Measurements from ENCODE around the gene SOX5. TPM values are rescaled to one million over a fixed set of nuclear protein-coding genes. Genes with fewer than 3 reads are reported as not detected.

Gene SOX5
- total and polyA plus RNA-seq, 2 donors, result 0.64 to 2.0 TPM

GRCh38 chr12:23813206-23813605 is 136.3 kb downstream of the SOX5 start:
- H3K4me1 ChIP-seq (ENCODE audit: control insufficient read depth in 2 of 2, insufficient read depth in 2 of 2, low read length in 2 of 2), result no peaks in the 10 kb centered on the region
- DNase-seq (ENCODE audit: low read depth in 6 of 9, low spot score in 9 of 9), result no peak
- no peaks in the 10 kb centered on the region for H3K27me3 ChIP-seq (ENCODE audit: control insufficient read depth in 2 of 2, insufficient read depth in 1 of 2, low read length in 1 of 2)
- no peaks in the 10 kb centered on the region for H3K36me3 ChIP-seq (ENCODE audit: control insufficient read depth in 2 of 2, insufficient read depth in 2 of 2, low read length in 1 of 2)
- WGBS, result 93% methylated on average over 3 of the region's 3 CpGs
- no peak overlapping the region for H3K27ac ChIP-seq (ENCODE audit: low read depth in 1 of 2, low read length in 1 of 2)
- H3K4me3 ChIP-seq (ENCODE audit: low read length in 2 of 2), result no peak overlapping the region
- H3K9me3 ChIP-seq (ENCODE audit: control insufficient read depth in 2 of 2, insufficient read depth in 1 of 2, low read length in 1 of 2), result no peaks in the 10 kb centered on the region

- 57% methylated on average over 3 of the region's 3 CpGs for WGBS
- Histone ChIP-seq H3K27ac (ENCODE audit: low read depth in 1 of 2, low read length in 1 of 2) (no peak overlapping the region), H3K4me3 (ENCODE audit: low read length in 2 of 2) (no peak overlapping the region), H3K9me3 (ENCODE audit: control insufficient read depth in 2 of 2, insufficient read depth in 1 of 2, low read length in 1 of 2) (no peaks in the 10 kb centered on the region), H3K36me3 (ENCODE audit: control insufficient read depth in 2 of 2, insufficient read depth in 2 of 2, low read length in 1 of 2) (no peaks in the 10 kb centered on the region), H3K27me3 (ENCODE audit: control insufficient read depth in 2 of 2, insufficient read depth in 1 of 2, low read length in 1 of 2) (no peaks in the 10 kb centered on the region), H3K4me1 (ENCODE audit: control insufficient read depth in 2 of 2, insufficient read depth in 2 of 2, low read length in 2 of 2) (no peaks in the 10 kb centered on the region)
- DNase-seq (ENCODE audit: low read depth in 6 of 9, low spot score in 9 of 9), result no peak
Measured at GRCh38 chr12:23810329-23810902, 139.1 kb downstream of the SOX5 start.

- Histone ChIP-seq H3K27me3 (ENCODE audit: control insufficient read depth in 2 of 2, insufficient read depth in 1 of 2, low read length in 1 of 2) (no peaks in the 10 kb centered on the region), H3K27ac (ENCODE audit: low read depth in 1 of 2, low read length in 1 of 2) (no peak overlapping the region), H3K9me3 (ENCODE audit: control insufficient read depth in 2 of 2, insufficient read depth in 1 of 2, low read length in 1 of 2) (no peaks in the 10 kb centered on the region), H3K36me3 (ENCODE audit: control insufficient read depth in 2 of 2, insufficient read depth in 2 of 2, low read length in 1 of 2) (no peaks in the 10 kb centered on the region), H3K4me3 (ENCODE audit: low read length in 2 of 2) (no peak overlapping the region), H3K4me1 (ENCODE audit: control insufficient read depth in 2 of 2, insufficient read depth in 2 of 2, low read length in 2 of 2) (no peaks in the 10 kb centered on the region)
- no peak for DNase-seq (ENCODE audit: low read depth in 6 of 9, low spot score in 9 of 9)
- 81% methylated on average over 2 of the region's 2 CpGs for WGBS
Measured at GRCh38 chr12:23803540-23803939, 145.9 kb downstream of the SOX5 start.

GRCh38 chr12:23795494-23795893 is 154.0 kb downstream of the SOX5 start:
- H3K36me3 ChIP-seq (ENCODE audit: control insufficient read depth in 2 of 2, insufficient read depth in 2 of 2, low read length in 1 of 2), result no peaks in the 10 kb centered on the region
- peak in 4 of 9 donors; percentile 2 to 41 (median 4) for DNase-seq (ENCODE audit: low read depth in 6 of 9, low spot score in 9 of 9)
- 78% methylated on average over 3 of the region's 3 CpGs for WGBS

GRCh38 chr12:23781118-23781517 is 168.4 kb downstream of the SOX5 start:
- no peaks in the 10 kb centered on the region for H3K9me3 ChIP-seq (ENCODE audit: control insufficient read depth in 2 of 2, insufficient read depth in 1 of 2, low read length in 1 of 2)
- no peak for DNase-seq (ENCODE audit: low read depth in 6 of 9, low spot score in 9 of 9)
- H3K4me1 ChIP-seq (ENCODE audit: control insufficient read depth in 2 of 2, insufficient read depth in 2 of 2, low read length in 2 of 2), result no peaks in the 10 kb centered on the region
- no peaks in the 10 kb centered on the region for H3K27me3 ChIP-seq (ENCODE audit: control insufficient read depth in 2 of 2, insufficient read depth in 1 of 2, low read length in 1 of 2)
- WGBS, result 60% methylated on average over 1 of the region's 1 CpG
- no peak overlapping the region for H3K27ac ChIP-seq (ENCODE audit: low read depth in 1 of 2, low read length in 1 of 2)
- H3K36me3 ChIP-seq (ENCODE audit: control insufficient read depth in 2 of 2, insufficient read depth in 2 of 2, low read length in 1 of 2), result no peaks in the 10 kb centered on the region
- no peak overlapping the region for H3K4me3 ChIP-seq (ENCODE audit: low read length in 2 of 2)

More at GRCh38 chr12:23795494-23795893, 154.0 kb downstream of the SOX5 start:
- Histone ChIP-seq H3K27ac (ENCODE audit: low read depth in 1 of 2, low read length in 1 of 2) (no peak overlapping the region), H3K4me1 (ENCODE audit: control insufficient read depth in 2 of 2, insufficient read depth in 2 of 2, low read length in 2 of 2) (no peaks in the 10 kb centered on the region), H3K4me3 (ENCODE audit: low read length in 2 of 2) (no peak overlapping the region), H3K27me3 (ENCODE audit: control insufficient read depth in 2 of 2, insufficient read depth in 1 of 2, low read length in 1 of 2) (no peaks in the 10 kb centered on the region), H3K9me3 (ENCODE audit: control insufficient read depth in 2 of 2, insufficient read depth in 1 of 2, low read length in 1 of 2) (no peaks in the 10 kb centered on the region)

- no peaks in the 10 kb centered on the region for H3K36me3 ChIP-seq (ENCODE audit: control insufficient read depth in 2 of 2, insufficient read depth in 2 of 2, low read length in 1 of 2)
- no peak for DNase-seq (ENCODE audit: low read depth in 6 of 9, low spot score in 9 of 9)
- no peaks in the 10 kb centered on the region for H3K4me1 ChIP-seq (ENCODE audit: control insufficient read depth in 2 of 2, insufficient read depth in 2 of 2, low read length in 2 of 2)
- no peak overlapping the region for H3K4me3 ChIP-seq (ENCODE audit: low read length in 2 of 2)
- H3K9me3 ChIP-seq (ENCODE audit: control insufficient read depth in 2 of 2, insufficient read depth in 1 of 2, low read length in 1 of 2), result no peaks in the 10 kb centered on the region
- no peaks in the 10 kb centered on the region for H3K27me3 ChIP-seq (ENCODE audit: control insufficient read depth in 2 of 2, insufficient read depth in 1 of 2, low read length in 1 of 2)
- WGBS, result 92% methylated on average over 2 of the region's 2 CpGs
- no peak overlapping the region for H3K27ac ChIP-seq (ENCODE audit: low read depth in 1 of 2, low read length in 1 of 2)
Measured at GRCh38 chr12:23775208-23775607, 174.3 kb downstream of the SOX5 start.

GRCh38 chr12:23771240-23771949 is 178.1 kb downstream of the SOX5 start:
- no peaks in the 10 kb centered on the region for H3K4me1 ChIP-seq (ENCODE audit: control insufficient read depth in 2 of 2, insufficient read depth in 2 of 2, low read length in 2 of 2)
- 94% methylated on average over 5 of the region's 5 CpGs for WGBS
- no peak for DNase-seq (ENCODE audit: low read depth in 6 of 9, low spot score in 9 of 9)

GRCh38 chr12:23770202-23770938 is 179.1 kb downstream of the SOX5 start:
- WGBS, result 95% methylated on average over 3 of the region's 3 CpGs
- no peak for DNase-seq (ENCODE audit: low read depth in 6 of 9, low spot score in 9 of 9)
- Histone ChIP-seq H3K4me3 (ENCODE audit: low read length in 2 of 2) (no peak overlapping the region), H3K27ac (ENCODE audit: low read depth in 1 of 2, low read length in 1 of 2) (no peak overlapping the region), H3K36me3 (ENCODE audit: control insufficient read depth in 2 of 2, insufficient read depth in 2 of 2, low read length in 1 of 2) (no peaks in the 10 kb centered on the region), H3K27me3 (ENCODE audit: control insufficient read depth in 2 of 2, insufficient read depth in 1 of 2, low read length in 1 of 2) (no peaks in the 10 kb centered on the region), H3K4me1 (ENCODE audit: control insufficient read depth in 2 of 2, insufficient read depth in 2 of 2, low read length in 2 of 2) (no peaks in the 10 kb centered on the region), H3K9me3 (ENCODE audit: control insufficient read depth in 2 of 2, insufficient read depth in 1 of 2, low read length in 1 of 2) (no peaks in the 10 kb centered on the region)

More at GRCh38 chr12:23771240-23771949, 178.1 kb downstream of the SOX5 start:
- no peaks in the 10 kb centered on the region for H3K9me3 ChIP-seq (ENCODE audit: control insufficient read depth in 2 of 2, insufficient read depth in 1 of 2, low read length in 1 of 2)
- H3K27me3 ChIP-seq (ENCODE audit: control insufficient read depth in 2 of 2, insufficient read depth in 1 of 2, low read length in 1 of 2), result no peaks in the 10 kb centered on the region
- H3K27ac ChIP-seq (ENCODE audit: low read depth in 1 of 2, low read length in 1 of 2), result no peak overlapping the region
- H3K4me3 ChIP-seq (ENCODE audit: low read length in 2 of 2), result no peak overlapping the region
- H3K36me3 ChIP-seq (ENCODE audit: control insufficient read depth in 2 of 2, insufficient read depth in 2 of 2, low read length in 1 of 2), result no peaks in the 10 kb centered on the region

- WGBS, result 91% methylated on average over 2 of the region's 2 CpGs
- no peaks in the 10 kb centered on the region for H3K4me1 ChIP-seq (ENCODE audit: control insufficient read depth in 2 of 2, insufficient read depth in 2 of 2, low read length in 2 of 2)
- no peak for DNase-seq (ENCODE audit: low read depth in 6 of 9, low spot score in 9 of 9)
- no peaks in the 10 kb centered on the region for H3K27me3 ChIP-seq (ENCODE audit: control insufficient read depth in 2 of 2, insufficient read depth in 1 of 2, low read length in 1 of 2)
- no peak overlapping the region for H3K27ac ChIP-seq (ENCODE audit: low read depth in 1 of 2, low read length in 1 of 2)
- no peak overlapping the region for H3K4me3 ChIP-seq (ENCODE audit: low read length in 2 of 2)
- no peaks in the 10 kb centered on the region for H3K9me3 ChIP-seq (ENCODE audit: control insufficient read depth in 2 of 2, insufficient read depth in 1 of 2, low read length in 1 of 2)
- H3K36me3 ChIP-seq (ENCODE audit: control insufficient read depth in 2 of 2, insufficient read depth in 2 of 2, low read length in 1 of 2), result no peaks in the 10 kb centered on the region
Measured at GRCh38 chr12:23767834-23768233, 181.6 kb downstream of the SOX5 start.

Measured in thymus (tissue), 11 donors.